HepG2 (cell line): Measurements from ENCODE around the gene GIPC3. TPM values are rescaled to one million over a fixed set of nuclear protein-coding genes. Genes with fewer than 3 reads are reported as not detected.
A peak's percentile ranks its signal among the peaks of the same experiment; 100 is the strongest.

Source experiments
- ATAC-seq: fragments of 200-7000 bp; cut with Tn5 transposase; 3 replicates; pipeline ENCODE4 v1.9.1; 2020; ENCODE audit warnings: mild to moderate bottlenecking, moderate library complexity
- BruUV-seq: library from RNA; stranded (reverse); fragments of 400-500 nt; replicated peaks from 2 replicates; lab custom pipeline; 2021; lab: Mats Ljungman, UMichigan
- CTCF ChIA-PET: fragments of 300-600 bp; formaldehyde crosslinking; extraction: SDS; loops from one replicate; lab custom pipeline; 2021; ENCODE audit warnings: low total read pairs, inconsistent platforms, low intra/inter-chr PET ratio; lab: Yijun Ruan, JAX
- POLR2A ChIA-PET: fragments of 350-600 bp; sonication (Branson Sonifier 250); formaldehyde crosslinking; loops from one replicate; lab custom pipeline; 2020; ENCODE audit warnings: antibody characterized with exemption, inconsistent platforms; lab: Yijun Ruan, JAX
- DNase-seq: peaks from one replicate; pipeline ENCODE4 v3.0.0-alpha.2; 2015; ENCODE audit warnings: low spot score
- FAIRE-seq: peaks from 3 replicates; lab custom pipeline; 2011; peaks lifted over from hg19 to GRCh38; lab: Jason Lieb, UNC
- H2AFZ ChIP-seq: one replicate; pipeline ENCODE4 v1.6.1; 2011; ENCODE audit warnings: low read length, inconsistent platforms
- H3K27ac ChIP-seq: fragments of 300-600 bp; 3 replicates; pipeline ENCODE4 v1.8.0; 2011; ENCODE audit warnings: mixed run types, mild to moderate bottlenecking, mixed read lengths, low read length, inconsistent platforms; ENCODE audit not compliant: insufficient read depth; ENCODE audit errors: extremely low read length
- H3K27me3 ChIP-seq, 2 experiments: fragments of 200-600 bp in 1 of 2; 2 replicates in 1 of 2; 3 replicates in 1 of 2; pipeline versions ENCODE4 v1.6.0 to v1.8.0; 2011; ENCODE audit warnings: low read length in 2 of 2, mild to moderate bottlenecking in 2 of 2, moderate library complexity in 2 of 2, inconsistent platforms in 1 of 2; ENCODE audit not compliant: insufficient read depth in 2 of 2, control insufficient read depth in 1 of 2
- H3K36me3 ChIP-seq, 2 experiments: fragments of 200-600 bp in 1 of 2; replicated peaks in 1 of 2; 2 replicates in 1 of 2; 3 replicates in 1 of 2; pipeline versions ENCODE4 v1.5.1 to v1.8.0; 2011; ENCODE audit warnings: low read length in 2 of 2, inconsistent platforms in 1 of 2; ENCODE audit not compliant: insufficient read depth in 2 of 2, control insufficient read depth in 1 of 2
- H3K4me1 ChIP-seq: 2 replicates; pipeline ENCODE4 v1.5.1; 2012; ENCODE audit warnings: low read length, inconsistent platforms; ENCODE audit not compliant: insufficient read depth
- H3K4me2 ChIP-seq: 2 replicates; pipeline ENCODE4 v1.6.0; 2011; ENCODE audit warnings: low read depth, low read length, inconsistent platforms
- H3K4me3 ChIP-seq, 3 experiments: fragments of 200-600 bp in 1 of 3; sonication (generic), shearing (Covaris generic) in 1 of 3; replicated peaks in 1 of 3; 2 replicates each; pipeline ENCODE4 v1.5.1; 2011 to 2016; ENCODE audit warnings: low read length in 3 of 3, inconsistent platforms in 2 of 3, low read depth in 2 of 3, mild to moderate bottlenecking in 2 of 3, control low read depth in 1 of 3, mixed read lengths in 1 of 3; ENCODE audit not compliant: insufficient read depth in 1 of 3
- H3K79me2 ChIP-seq: one replicate; pipeline ENCODE4 v1.6.1; 2011; ENCODE audit warnings: low read length, inconsistent platforms; ENCODE audit not compliant: insufficient read depth
- H3K9ac ChIP-seq: 2 replicates; pipeline ENCODE4 v1.6.0; 2011; ENCODE audit warnings: mild to moderate bottlenecking, low read depth, low read length, inconsistent platforms; ENCODE audit not compliant: insufficient read depth
- H3K9me3 ChIP-seq: 2 replicates; pipeline ENCODE4 v1.5.1; 2012; ENCODE audit warnings: mild to moderate bottlenecking, low read length
- H4K20me1 ChIP-seq: 2 replicates; pipeline ENCODE4 v1.6.0; 2011; ENCODE audit warnings: inconsistent platforms, mild to moderate bottlenecking, low read length, moderate library complexity; ENCODE audit not compliant: insufficient read depth
- DRAP1 ChIP-seq: IDR thresholded peaks from 2 replicates; pipeline ENCODE4 v1.6.1; 2016; ENCODE audit warnings: missing genetic modification reagents, missing compliant biosample characterization
- HOXA9 ChIP-seq: sonication (generic); formaldehyde crosslinking; IDR thresholded peaks from 2 replicates; pipeline ENCODE4 v1.8.1; 2022; ENCODE audit warnings: missing genetic modification reagents, mild to moderate bottlenecking, moderate library complexity, borderline replicate concordance
- RFXANK ChIP-seq: IDR thresholded peaks from 2 replicates; pipeline ENCODE4 v1.6.1; 2016
- ZMYM3 ChIP-seq: sonication (generic); formaldehyde crosslinking; IDR thresholded peaks from 2 replicates; pipeline ENCODE4 v1.5.1; 2020; ENCODE audit warnings: mild to moderate bottlenecking, missing genetic modification reagents
- ZNF350 ChIP-seq: sonication (generic); formaldehyde crosslinking; IDR thresholded peaks from 2 replicates; pipeline ENCODE4 v1.4.0; 2020; ENCODE audit warnings: mild to moderate bottlenecking, low read depth, missing genetic modification reagents, borderline replicate concordance
- ZNF563 ChIP-seq: sonication (generic); formaldehyde crosslinking; IDR thresholded peaks from 2 replicates; pipeline ENCODE4 v1.8.0; 2022; ENCODE audit warnings: mild to moderate bottlenecking, moderate library complexity, missing genetic modification reagents
- ZNF687 ChIP-seq: sonication (generic); formaldehyde crosslinking; IDR thresholded peaks from 2 replicates; pipeline ENCODE4 v1.5.1; 2020; ENCODE audit warnings: mild to moderate bottlenecking, missing genetic modification reagents, moderate library complexity
- ZNF768 ChIP-seq: sonication (generic); formaldehyde crosslinking; IDR thresholded peaks from 2 replicates; pipeline ENCODE4 v1.4.0; 2020; ENCODE audit warnings: missing genetic modification reagents
- ZNF773 ChIP-seq: sonication (generic); formaldehyde crosslinking; IDR thresholded peaks from 2 replicates; pipeline ENCODE4 v1.4.0; 2020; ENCODE audit warnings: missing genetic modification reagents, borderline replicate concordance
- WGBS: methylation state at CpG from one replicate; pipeline ENCODE4 v1.1.6; 2017; ENCODE audit warnings: low lambda C conversion rate; 5-methylcytosine and 5-hydroxymethylcytosine counted together
- in situ Hi-C: cut with HindIII; loops from 2 replicates; pipeline ENCODE4 v1.10.0; 2017; ENCODE audit warnings: low pct_unique_long_range_greater_than_20kb; ENCODE audit not compliant: extremely low pct_ligation_motif_present
- intact Hi-C: fragments of 100-400 bp; cut with micrococcal nuclease; formaldehyde crosslinking; loops from one replicate; pipeline ENCODE4 v1.10.0; 2022; ENCODE audit not compliant: unreplicated experiment
- polyA plus RNA-seq, 8 experiments: library from polyadenylated mRNA; depleted of rRNA in 3 of 8; stranded (reverse) in 7 of 8; unstranded in 1 of 8; fragments of >200 nt; fragmentation: Illumina TruSeq in 4 of 8; extraction: Trizol in 4 of 8; gene quantifications; 2 replicates each; pipeline versions ENCODE4 v1.2.1 to v1.2.3, GENCODE V29; 2011 to 2016; ENCODE audit warnings: low read depth in 4 of 8, missing spikeins in 1 of 8, mixed read lengths in 1 of 8; ENCODE audit not compliant: insufficient read depth in 1 of 8
- total RNA-seq, 5 experiments: library from RNA; depleted of rRNA; stranded (reverse); fragments of >200 nt; fragmentation: Illumina TruSeq; extraction: Trizol; gene quantifications; 2 replicates each; pipeline ENCODE4 v1.2.3, GENCODE V29; 2016; ENCODE audit warnings: low read depth in 1 of 5
- TF ChIP-seq, protein P1 (sequence below): sonication (generic); formaldehyde crosslinking; IDR thresholded peaks from 2 replicates; pipeline ENCODE4; 2020; ENCODE audit warnings: missing genetic modification reagents, mild to moderate bottlenecking, borderline replicate concordance
- TF ChIP-seq, protein P2 (sequence below), 2 experiments: sonication (generic) in 1 of 2; formaldehyde crosslinking in 1 of 2; IDR thresholded peaks; 2 replicates each; pipeline versions ENCODE4 v1.5.1 to v1.6.1; 2011 to 2020; ENCODE audit warnings: borderline replicate concordance in 1 of 2, low read depth in 1 of 2, low read length in 1 of 2, mild to moderate bottlenecking in 1 of 2, missing genetic modification reagents in 1 of 2, moderate library complexity in 1 of 2

Gene GIPC3
- total and polyA plus RNA-seq, 2 of the 13 experiments (the other 11 are each of a cell fraction or from before 2014, with no cell fraction given) = 0.05 TPM; not detected in 1

DNA sequence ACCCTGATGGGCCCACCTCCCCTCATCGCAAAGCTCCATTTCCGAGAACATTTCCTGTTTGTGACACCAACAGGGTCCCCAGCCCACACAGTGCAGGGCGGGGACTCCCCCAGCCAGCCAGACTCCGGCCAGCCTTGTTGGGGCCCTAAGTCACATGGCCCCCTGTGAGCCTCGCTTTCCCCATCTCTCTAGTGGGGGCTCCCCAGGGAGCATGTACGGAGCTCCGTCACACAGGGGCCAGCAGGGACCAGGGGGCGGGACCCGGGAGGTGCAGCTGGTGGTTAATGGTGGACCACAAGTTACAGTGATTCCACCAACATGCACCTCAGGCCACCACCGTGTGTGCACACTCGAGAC, 19.7 kb downstream of the GIPC3 start:
- 0 out of 3 replicates have a peak, but pooled peaks have one; percentile 4 for ATAC-seq
- no peak for DNase-seq
- in situ Hi-C loops = no loop called here
- Histone ChIP-seq H3K4me1 (peaks cover 48% of the 10 kb centered on the region), H3K9ac (peak overlapping the region; percentile 10; the same call in 1 of the 2 replicates), H3K9me3 (no peaks in the 10 kb centered on the region), H3K4me3 (peak overlapping the region in 2 of 3 experiments; percentile 23 to 68; a peak in 2 of 6 replicates), H3K36me3 (no peaks in the 10 kb centered on the region), H3K79me2 (no peaks in the 10 kb centered on the region), H4K20me1 (no peaks in the 10 kb centered on the region), H3K27me3 (peaks cover 0 to 29% of the 10 kb centered on the region in 2 experiments; a peak in 2 of 5 replicates), H3K27ac (no peak overlapping the region), H3K4me2 (peak overlapping the region; percentile 67), H2AFZ (no peak overlapping the region)
- intact Hi-C loops = no loop called here
- FAIRE-seq = no peak
- POLR2A ChIA-PET = no interaction called here
- CTCF ChIA-PET = no interaction called here
- TF ChIP-seq, protein P1, sequence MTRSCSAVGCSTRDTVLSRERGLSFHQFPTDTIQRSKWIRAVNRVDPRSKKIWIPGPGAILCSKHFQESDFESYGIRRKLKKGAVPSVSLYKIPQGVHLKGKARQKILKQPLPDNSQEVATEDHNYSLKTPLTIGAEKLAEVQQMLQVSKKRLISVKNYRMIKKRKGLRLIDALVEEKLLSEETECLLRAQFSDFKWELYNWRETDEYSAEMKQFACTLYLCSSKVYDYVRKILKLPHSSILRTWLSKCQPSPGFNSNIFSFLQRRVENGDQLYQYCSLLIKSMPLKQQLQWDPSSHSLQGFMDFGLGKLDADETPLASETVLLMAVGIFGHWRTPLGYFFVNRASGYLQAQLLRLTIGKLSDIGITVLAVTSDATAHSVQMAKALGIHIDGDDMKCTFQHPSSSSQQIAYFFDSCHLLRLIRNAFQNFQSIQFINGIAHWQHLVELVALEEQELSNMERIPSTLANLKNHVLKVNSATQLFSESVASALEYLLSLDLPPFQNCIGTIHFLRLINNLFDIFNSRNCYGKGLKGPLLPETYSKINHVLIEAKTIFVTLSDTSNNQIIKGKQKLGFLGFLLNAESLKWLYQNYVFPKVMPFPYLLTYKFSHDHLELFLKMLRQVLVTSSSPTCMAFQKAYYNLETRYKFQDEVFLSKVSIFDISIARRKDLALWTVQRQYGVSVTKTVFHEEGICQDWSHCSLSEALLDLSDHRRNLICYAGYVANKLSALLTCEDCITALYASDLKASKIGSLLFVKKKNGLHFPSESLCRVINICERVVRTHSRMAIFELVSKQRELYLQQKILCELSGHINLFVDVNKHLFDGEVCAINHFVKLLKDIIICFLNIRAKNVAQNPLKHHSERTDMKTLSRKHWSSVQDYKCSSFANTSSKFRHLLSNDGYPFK (CRISPR knock-in tag) = peak; percentile 38; the same call in 1 of the 2 replicates
- TF ChIP-seq ZNF563 (CRISPR knock-in tag) (0 out of 2 replicates have a peak, but pooled peaks have one; percentile 41), DRAP1 (CRISPR knock-in tag) (no peak), ZNF687 (peak; percentile 26; the same call in 1 of the 2 replicates), ZNF768 (CRISPR knock-in tag) (0 out of 2 replicates have a peak, but pooled peaks have one; percentile 1), ZNF350 (CRISPR knock-in tag) (no peak), RFXANK (CRISPR knock-in tag) (no peak), ZMYM3 (CRISPR knock-in tag) (0 out of 2 replicates have a peak, but pooled peaks have one; percentile 1), HOXA9 (CRISPR knock-in tag) (0 out of 2 replicates have a peak, but pooled peaks have one; percentile 33), ZNF773 (CRISPR knock-in tag) (no peak)
- TF ChIP-seq, protein P2, sequence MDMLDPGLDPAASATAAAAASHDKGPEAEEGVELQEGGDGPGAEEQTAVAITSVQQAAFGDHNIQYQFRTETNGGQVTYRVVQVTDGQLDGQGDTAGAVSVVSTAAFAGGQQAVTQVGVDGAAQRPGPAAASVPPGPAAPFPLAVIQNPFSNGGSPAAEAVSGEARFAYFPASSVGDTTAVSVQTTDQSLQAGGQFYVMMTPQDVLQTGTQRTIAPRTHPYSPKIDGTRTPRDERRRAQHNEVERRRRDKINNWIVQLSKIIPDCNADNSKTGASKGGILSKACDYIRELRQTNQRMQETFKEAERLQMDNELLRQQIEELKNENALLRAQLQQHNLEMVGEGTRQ (IDR thresholded peaks at IDR 0.05; ENCODE audit: low read depth, low read length) = no peak
- TF ChIP-seq, protein P2 (CRISPR knock-in tag; IDR thresholded peaks at IDR 0.05; ENCODE audit: borderline replicate concordance) = no peak
- WGBS = 0% methylated on average over 3 of the region's 11 CpGs
- no TSS peak for BruUV-seq
